DMS53 treated with DMSO at 0.1 percent for 48 hours (cell line): ENCODE results near the gene RTKN2.
"Not testable (repeated sequence)": the region's sequence is repeated elsewhere in the genome, so short reads cannot be mapped to it uniquely, and the experiment has no call there.

Experiments
- DNase-seq: peaks from one replicate; lab custom pipeline; 2025; ENCODE audit not compliant: unreplicated experiment; lab: John Stamatoyannopoulos, UW

RTKN2 gene

DNA sequence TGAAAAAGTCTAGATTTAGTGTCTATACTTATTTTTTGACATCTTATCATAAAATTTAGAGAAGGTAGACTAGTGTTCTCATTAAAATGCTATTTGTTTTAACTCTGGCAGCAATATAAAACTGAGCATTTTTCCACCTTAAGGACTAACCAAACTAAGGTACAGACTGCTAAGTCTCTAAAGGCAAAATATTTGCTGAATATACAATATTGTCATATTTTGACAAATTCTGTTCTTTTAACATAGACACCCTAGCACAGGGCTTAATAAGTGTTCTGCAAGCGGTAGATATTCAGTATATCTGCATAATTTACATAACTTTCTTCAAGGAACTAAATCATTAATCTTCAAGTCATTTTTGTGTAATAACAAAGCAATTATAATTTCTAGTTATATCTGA, 8.6 kb downstream of the RTKN2 start:
- DNase-seq = no peak

GRCh38 chr10:62259456-62259855, 9.2 kb downstream of the RTKN2 start:
- no peak for DNase-seq

DNA sequence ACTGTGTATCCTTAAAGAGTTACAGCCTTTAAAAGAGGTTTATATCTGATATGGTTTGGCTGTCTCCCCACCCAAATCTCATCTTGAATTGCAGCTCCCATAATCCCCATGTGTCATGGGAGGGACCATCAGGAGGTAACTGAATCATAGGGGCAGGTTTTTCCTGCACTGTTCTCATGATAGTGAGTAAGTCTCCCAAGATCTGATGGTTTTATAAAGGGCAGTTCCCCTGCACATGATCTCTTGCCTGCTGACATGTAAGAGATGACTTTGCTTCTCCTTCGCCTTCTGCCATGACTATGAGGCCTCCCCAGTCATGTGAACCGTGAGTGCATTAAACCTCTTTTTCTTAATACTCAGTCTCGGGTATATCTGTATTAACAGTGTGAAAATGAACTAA, 9.7 kb downstream of the RTKN2 start:
- no peak for DNase-seq

DNA sequence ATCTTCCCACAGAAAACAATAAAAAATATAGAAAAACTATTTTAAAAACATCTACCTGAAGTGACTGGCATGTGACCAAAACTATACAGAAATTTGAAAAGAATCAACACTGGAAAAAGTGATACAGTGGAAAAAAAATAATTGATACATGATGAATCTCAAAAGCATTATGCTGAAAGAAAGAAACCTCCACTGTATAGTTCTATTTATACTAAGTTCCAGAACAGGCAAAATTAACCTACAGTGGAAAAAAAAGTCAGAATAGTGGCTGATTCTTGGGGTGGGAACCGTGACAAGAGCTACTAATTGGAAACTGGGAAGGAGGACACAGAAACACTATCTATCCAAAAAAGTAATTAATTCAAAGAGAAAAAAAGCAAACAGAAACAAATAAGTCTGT, 14.9 kb downstream of the RTKN2 start:
- no peak for DNase-seq

DNA sequence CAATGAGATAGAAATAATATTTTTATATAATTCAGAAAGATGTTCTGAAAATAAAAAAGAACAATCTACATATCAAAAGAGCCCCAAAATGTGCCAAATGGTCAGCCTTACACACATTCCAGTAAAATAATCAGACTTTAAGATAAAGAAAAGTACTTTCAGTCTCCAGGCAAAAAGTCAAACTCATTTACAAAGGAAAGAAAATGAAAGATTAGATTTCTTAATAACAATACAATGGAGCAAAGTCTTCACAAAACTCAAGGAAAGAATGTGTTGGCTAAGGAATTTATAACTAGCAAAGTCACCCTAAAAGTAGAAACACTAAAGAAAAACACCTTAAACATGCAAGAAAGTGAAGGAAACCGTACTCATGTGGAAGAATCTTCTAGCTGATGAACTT, 16.6 kb downstream of the RTKN2 start:
- no peak for DNase-seq

GRCh38 chr10:62250594-62251198, 17.9 kb downstream of the RTKN2 start:
- peak; percentile 40 for DNase-seq

- DNase-seq = no peak
These were observed 18.7 kb downstream of the RTKN2 start for GRCh38 chr10:62249957-62250356.

DNA sequence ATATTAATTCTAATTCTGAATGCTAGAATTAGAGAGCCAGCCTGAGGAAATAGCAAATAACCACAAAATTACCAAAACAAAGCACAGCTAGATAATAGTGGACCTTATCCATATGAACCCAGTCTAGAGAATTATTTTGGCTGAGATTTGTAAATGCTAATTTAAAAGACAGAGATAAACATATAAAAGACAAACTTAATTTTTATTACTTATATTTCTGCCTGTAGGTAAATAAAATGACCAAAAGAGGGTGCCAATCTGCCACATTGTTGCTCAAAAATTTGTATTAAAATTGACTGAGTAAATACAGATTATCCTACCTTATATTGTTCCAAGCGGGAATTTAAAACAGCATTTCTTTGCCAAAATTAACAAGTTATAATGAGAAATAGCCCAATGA, 20.2 kb downstream of the RTKN2 start:
- DNase-seq = no peak

DNA sequence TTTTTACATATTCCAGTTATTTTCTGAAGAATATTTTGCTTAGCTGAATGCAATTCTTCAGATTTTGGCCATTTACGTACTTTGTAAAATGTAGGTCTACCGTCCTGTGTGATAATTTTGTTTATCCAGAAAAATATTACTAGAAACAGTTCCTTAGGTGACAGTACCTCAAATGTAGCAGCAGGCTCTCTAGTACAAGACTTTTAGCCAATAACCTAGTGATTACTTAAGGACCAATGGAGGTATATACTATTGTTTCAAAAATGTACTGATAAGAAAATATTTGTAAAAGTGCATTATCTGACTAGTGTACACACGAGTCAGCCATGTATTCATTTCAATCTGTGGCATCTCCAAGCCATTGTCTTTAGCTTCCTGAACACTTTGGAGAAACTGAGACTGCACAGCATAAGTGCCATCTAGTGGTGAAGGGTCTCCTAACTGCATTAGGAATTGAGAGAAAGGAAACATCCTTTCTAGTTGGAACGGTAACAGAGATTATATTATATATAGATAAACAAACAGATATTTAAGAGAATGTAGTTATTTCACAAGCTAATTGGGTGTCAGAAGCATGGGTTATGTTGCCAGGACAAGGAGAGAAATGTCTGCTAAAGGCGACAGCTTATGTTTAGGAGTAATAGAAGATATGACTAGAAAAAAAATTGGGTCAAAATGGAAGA, 23.7 kb downstream of the RTKN2 start:
- DNase-seq = peak; percentile 76

- no peak for DNase-seq
These were observed 24.6 kb downstream of the RTKN2 start for GRCh38 chr10:62244088-62244487.

DNA sequence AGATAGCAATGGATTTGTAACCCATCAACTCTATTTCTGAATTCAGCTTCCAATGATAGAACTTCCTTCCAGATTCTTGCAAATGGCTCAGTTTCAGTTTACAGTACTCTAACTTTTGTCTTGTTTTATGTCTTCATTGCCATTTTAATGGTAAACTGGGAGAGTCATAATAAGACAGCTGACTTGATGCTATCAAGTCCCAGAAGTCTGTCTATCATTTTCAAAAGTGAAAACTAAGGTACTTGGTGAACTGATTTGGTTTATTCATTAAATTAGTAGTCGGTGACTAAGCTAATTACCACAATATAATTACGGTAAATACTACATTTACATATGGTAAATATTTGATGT, 25.0 kb downstream of the RTKN2 start:
- no peak for DNase-seq

- peak; percentile 74 for DNase-seq
These were observed 25.5 kb downstream of the RTKN2 start for GRCh38 chr10:62242965-62243646.

DNA sequence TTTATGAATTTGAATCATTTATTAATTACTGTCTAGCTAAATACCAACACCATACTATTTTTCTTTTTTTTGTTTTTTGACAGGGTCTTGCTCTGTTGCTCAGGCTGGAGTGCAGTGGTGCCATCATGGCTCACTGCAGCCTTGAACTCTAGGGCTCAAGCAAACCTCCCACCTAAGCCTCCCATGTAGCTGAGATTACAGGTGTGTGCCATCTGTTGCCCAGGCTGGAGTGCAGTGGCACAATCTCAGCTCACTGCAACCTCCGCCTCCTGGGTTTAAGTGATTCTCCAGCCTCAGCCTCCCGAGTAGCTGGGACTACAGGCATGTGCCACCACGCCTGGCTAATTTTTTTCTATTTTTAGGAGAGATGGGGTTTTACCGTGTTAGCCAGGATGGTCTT, 27.1 kb downstream of the RTKN2 start:
- DNase-seq = not testable (repeated sequence)

DNA sequence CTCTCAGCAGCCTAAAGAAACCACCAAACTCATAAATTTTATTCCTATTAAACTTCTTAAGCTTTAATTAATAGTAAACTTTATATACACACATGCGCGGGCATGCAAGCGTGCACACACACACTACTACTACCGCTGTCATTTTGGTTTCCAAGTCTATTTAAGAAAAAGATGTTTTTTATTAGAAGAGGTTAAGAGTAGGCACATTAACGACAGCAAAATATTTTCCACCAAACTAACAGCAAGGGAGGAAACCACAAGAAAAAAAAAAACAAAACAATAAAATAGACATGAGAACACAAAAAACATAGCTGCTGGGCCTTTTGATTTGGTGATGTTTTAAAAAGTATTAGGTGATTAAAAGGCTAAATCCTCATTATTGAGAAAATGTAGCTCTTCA, 28.6 kb downstream of the RTKN2 start:
- DNase-seq = no peak

DNA sequence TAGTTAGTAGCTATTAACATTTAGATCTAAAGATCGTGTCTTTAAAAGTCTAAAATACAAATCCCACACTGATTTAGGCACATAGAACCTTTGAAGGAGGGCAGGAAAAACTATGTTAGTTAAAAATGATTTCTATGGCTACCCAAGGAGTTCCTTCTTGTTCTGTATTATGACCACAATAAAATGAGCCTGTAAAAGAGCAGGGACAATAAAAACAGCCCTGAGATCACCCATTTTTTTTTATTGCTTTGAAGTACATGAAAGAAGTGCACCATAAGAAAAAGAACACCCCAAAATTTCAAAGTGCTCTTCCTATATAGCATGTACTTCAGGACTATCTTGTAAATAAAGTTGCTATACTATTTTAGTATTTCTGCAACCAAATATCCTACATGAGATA, 29.8 kb downstream of the RTKN2 start:
- no peak for DNase-seq

DNA sequence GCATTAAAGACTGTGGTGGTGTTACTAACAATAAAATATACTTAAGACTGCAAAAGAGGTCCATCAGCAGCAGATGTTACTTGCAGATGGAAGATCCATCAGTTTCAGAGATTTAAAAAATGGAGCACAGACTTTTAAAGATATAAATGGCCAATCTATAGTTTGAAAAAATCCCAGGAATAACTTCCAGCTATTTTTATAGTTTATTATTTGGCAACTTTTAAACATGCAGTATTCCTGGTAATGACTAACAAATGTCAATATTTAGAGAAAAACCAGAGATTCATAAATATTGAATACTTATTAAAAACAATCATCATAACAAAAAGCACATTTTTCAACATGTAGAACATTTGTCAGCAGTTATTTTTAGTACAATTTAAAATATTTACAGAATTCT, 30.7 kb downstream of the RTKN2 start:
- no peak for DNase-seq

DNA sequence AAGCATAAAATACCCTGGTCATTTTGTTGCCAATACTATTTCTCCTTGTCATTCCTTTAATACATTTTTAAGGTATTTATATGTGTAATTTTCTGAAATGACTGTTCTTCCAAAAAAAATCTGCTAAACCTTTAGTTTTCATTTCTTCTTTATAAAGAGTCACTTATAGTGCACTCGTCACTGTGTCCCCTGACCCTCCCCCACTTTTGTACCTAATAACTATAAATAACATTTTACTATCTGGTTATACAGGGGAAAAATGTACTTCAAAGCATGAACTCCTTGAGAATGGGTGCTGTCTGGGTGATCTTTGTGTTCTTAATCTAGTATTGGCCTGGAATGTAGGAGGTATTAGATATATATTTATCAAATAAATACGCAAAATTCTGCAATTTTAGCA, 31.1 kb downstream of the RTKN2 start:
- DNase-seq = no peak

- no peak for DNase-seq
These were observed 34.5 kb downstream of the RTKN2 start for GRCh38 chr10:62234077-62234605.

DNA sequence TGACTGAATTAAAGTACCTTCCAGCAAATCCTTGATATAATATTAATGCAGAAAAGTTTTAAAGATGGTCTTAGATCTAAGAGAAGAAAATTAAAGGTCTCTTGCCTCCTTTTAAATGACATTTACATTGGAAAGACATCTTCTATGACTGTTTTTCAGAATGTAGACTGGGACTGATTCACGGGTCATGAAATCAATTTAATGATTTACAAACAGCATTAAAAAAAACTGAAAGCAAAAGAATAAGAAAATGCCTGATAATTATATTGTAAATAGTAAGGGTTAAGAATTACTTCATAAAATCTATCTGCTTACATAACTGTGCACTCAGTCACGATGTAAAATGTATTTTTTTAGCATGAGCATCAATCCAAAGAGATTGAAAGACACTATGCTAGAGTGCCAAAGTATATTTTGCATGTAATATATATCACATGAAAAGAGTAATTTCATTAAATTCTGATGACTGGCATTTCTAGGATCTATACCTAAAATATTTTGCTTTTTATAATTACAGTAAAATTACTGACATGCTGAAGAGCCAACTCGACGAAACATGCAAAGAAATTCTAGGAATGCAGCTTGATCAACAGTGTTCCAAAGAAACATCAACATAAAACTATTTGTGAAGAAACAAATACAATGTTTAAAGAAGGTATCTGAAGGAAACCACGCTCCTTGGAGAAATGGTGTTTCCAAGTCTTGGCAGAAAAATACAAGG, 35.1 kb downstream of the RTKN2 start:
- DNase-seq = no peak

GRCh38 chr10:62231805-62232204, 36.8 kb downstream of the RTKN2 start:
- DNase-seq = no peak

- DNase-seq = no peak
These were observed 37.3 kb downstream of the RTKN2 start for GRCh38 chr10:62231371-62231770.
